ENCODE measurements around the gene TOP1. TPM values are rescaled to one million over a fixed set of nuclear protein-coding genes. Genes with fewer than 3 reads are reported as not detected.

TOP1 gene
- polyA plus RNA-seq, 1 of the 3 experiments (the other 2 are of a cell fraction), result 11.9 TPM

GRCh38 chr20:41108531-41108930, 79.9 kb downstream of the TOP1 start:
- Histone ChIP-seq H3K4me2 (no peak overlapping the region), H3F3A (replicated peaks; ENCODE audit: insufficient read depth) (no peaks in the 10 kb centered on the region), H3K9ac (no peak overlapping the region), H3K27me3 (ENCODE audit: insufficient read depth) (no peaks in the 10 kb centered on the region), H3K9me3 (no peaks in the 10 kb centered on the region), H3K79me2 (ENCODE audit: insufficient read depth) (no peaks in the 10 kb centered on the region), H3K4me3 (ENCODE audit: low read depth in 2 of 2, low read length in 1 of 2) (no peak overlapping the region), H3K27ac (ENCODE audit: low read depth in 2 of 2, low read length in 1 of 2) (no peak overlapping the region), H2AFZ (ENCODE audit: low read depth) (no peak overlapping the region), H3K4me1 (ENCODE audit: control insufficient read depth in 1 of 2, insufficient read depth in 2 of 2, low read depth in 1 of 2, low read length in 1 of 2) (no peaks in the 10 kb centered on the region), H3K36me3 (replicated peaks in 1 of 2; ENCODE audit: control insufficient read depth in 1 of 2, insufficient read depth in 2 of 2, low read length in 1 of 2) (peaks cover 70 to 81% of the 10 kb centered on the region in 2 experiments), H3K9me2 (no peaks in the 10 kb centered on the region), H4K20me1 (ENCODE audit: insufficient read depth) (no peaks in the 10 kb centered on the region; the same call in 1 of the 2 replicates)
- no peak for DNase-seq
- POLR2A ChIA-PET, result no interaction called here
- 96% methylated on average over 1 of the region's 1 CpG for WGBS (ENCODE audit: low lambda C conversion rate)
- no peak for TF ChIP-seq GABPA (IDR thresholded peaks at IDR 0.05; ENCODE audit: low read depth)
- TF ChIP-seq TCF12 (IDR thresholded peaks at IDR 0.05), result no peak
- TF ChIP-seq IRF3 (IDR thresholded peaks at IDR 0.05; ENCODE audit: low read depth, low read length), result no peak
- no peak for TF ChIP-seq NRF1 (IDR thresholded peaks at IDR 0.05; ENCODE audit: low read depth, low read length)
- TF ChIP-seq RXRA (IDR thresholded peaks at IDR 0.05; ENCODE audit: borderline replicate concordance, low read depth), result no peak
- CTCF ChIA-PET, result interaction anchor here (1.0 to 1.4 kb wide), 5 partner anchors 13 to 231 kb away, joined by 3 to 6 read pairs (median 3); no protein-coding TSS in a partner anchor

- Histone ChIP-seq H3K9me2 (no peaks in the 10 kb centered on the region), H3K4me3 (ENCODE audit: low read depth in 2 of 2, low read length in 1 of 2) (no peak overlapping the region), H3K27me3 (ENCODE audit: insufficient read depth) (no peaks in the 10 kb centered on the region), H3K4me1 (ENCODE audit: control insufficient read depth in 1 of 2, insufficient read depth in 2 of 2, low read depth in 1 of 2, low read length in 1 of 2) (no peaks in the 10 kb centered on the region), H3K27ac (ENCODE audit: low read depth in 2 of 2, low read length in 1 of 2) (no peak overlapping the region), H4K20me1 (ENCODE audit: insufficient read depth) (no peaks in the 10 kb centered on the region; the same call in 1 of the 2 replicates), H3F3A (replicated peaks; ENCODE audit: insufficient read depth) (no peaks in the 10 kb centered on the region), H3K9ac (no peak overlapping the region), H2AFZ (ENCODE audit: low read depth) (no peak overlapping the region), H3K9me3 (no peaks in the 10 kb centered on the region), H3K36me3 (replicated peaks in 1 of 2; ENCODE audit: control insufficient read depth in 1 of 2, insufficient read depth in 2 of 2, low read length in 1 of 2) (peaks cover 74 to 81% of the 10 kb centered on the region in 2 experiments), H3K4me2 (no peak overlapping the region), H3K79me2 (ENCODE audit: insufficient read depth) (no peaks in the 10 kb centered on the region)
- ChIA-PET CTCF (interaction anchor here (0.9 to 1.9 kb wide), 6 partner anchors 13 to 141 kb away, joined by 3 to 9 read pairs (median 3); no protein-coding TSS in a partner anchor), POLR2A (no interaction called here)
- WGBS (ENCODE audit: low lambda C conversion rate), result 96% methylated on average over 11 of the region's 11 CpGs
- TF ChIP-seq RCOR1 (IDR thresholded peaks at IDR 0.05; ENCODE audit: low read length), result no peak
- DNase-seq, result no peak
Measured at GRCh38 chr20:41110012-41110411, 81.4 kb downstream of the TOP1 start.

GRCh38 chr20:41110930-41111577, 82.4 kb downstream of the TOP1 start:
- no peak overlapping the region for H3K4me2 ChIP-seq
- TF ChIP-seq NRF1 (IDR thresholded peaks at IDR 0.05; ENCODE audit: low read depth, low read length) (no peak), CHD2 (IDR thresholded peaks at IDR 0.05; ENCODE audit: low read length, partially characterized antibody) (no peak), SIN3A (IDR thresholded peaks at IDR 0.05; ENCODE audit: borderline replicate concordance, low read depth, low read length) (no peak), MAX (IDR thresholded peaks at IDR 0.05; ENCODE audit: low read depth) (no peak), RCOR1 (IDR thresholded peaks at IDR 0.05; ENCODE audit: low read length) (no peak), RAD21 (IDR thresholded peaks at IDR 0.05; ENCODE audit: low read length) (no peak), YY1 (IDR thresholded peaks at IDR 0.05; ENCODE audit: low read depth) (no peak), USF2 (IDR thresholded peaks at IDR 0.05; ENCODE audit: borderline replicate concordance, low read depth, low read length) (no peak), FOXJ3 (CRISPR knock-in tag; IDR thresholded peaks at IDR 0.05) (no peak), TEAD4 (IDR thresholded peaks at IDR 0.05; ENCODE audit: borderline replicate concordance, insufficient read depth) (no peak), RFX5 (IDR thresholded peaks at IDR 0.05; ENCODE audit: low read length) (no peak), IRF3 (IDR thresholded peaks at IDR 0.05; ENCODE audit: low read depth, low read length) (no peak), FOXM1 (IDR thresholded peaks at IDR 0.05; ENCODE audit: low read depth) (no peak)

More at GRCh38 chr20:41110930-41111577, 82.4 kb downstream of the TOP1 start:
- Histone ChIP-seq H3K4me1 (ENCODE audit: control insufficient read depth in 1 of 2, insufficient read depth in 2 of 2, low read depth in 1 of 2, low read length in 1 of 2) (no peaks in the 10 kb centered on the region), H3F3A (replicated peaks; ENCODE audit: insufficient read depth) (no peaks in the 10 kb centered on the region), H3K27ac (ENCODE audit: low read depth in 2 of 2, low read length in 1 of 2) (no peak overlapping the region), H3K9ac (no peak overlapping the region), H3K9me3 (no peaks in the 10 kb centered on the region), H3K9me2 (no peaks in the 10 kb centered on the region), H3K27me3 (ENCODE audit: insufficient read depth) (no peaks in the 10 kb centered on the region), H3K79me2 (ENCODE audit: insufficient read depth) (no peaks in the 10 kb centered on the region), H3K36me3 (replicated peaks in 1 of 2; ENCODE audit: control insufficient read depth in 1 of 2, insufficient read depth in 2 of 2, low read length in 1 of 2) (peaks cover 75 to 87% of the 10 kb centered on the region in 2 experiments), H2AFZ (ENCODE audit: low read depth) (no peak overlapping the region), H4K20me1 (ENCODE audit: insufficient read depth) (no peaks in the 10 kb centered on the region; the same call in 1 of the 2 replicates), H3K4me3 (ENCODE audit: low read depth in 2 of 2, low read length in 1 of 2) (no peak overlapping the region)
- ChIA-PET CTCF (interaction anchor here (0.9 to 1.9 kb wide), 5 partner anchors 16 to 228 kb away, joined by 3 to 9 read pairs (median 3); no protein-coding TSS in a partner anchor), POLR2A (no interaction called here)
- 91% methylated on average over 5 of the region's 5 CpGs for WGBS (ENCODE audit: low lambda C conversion rate)
- no peak for DNase-seq
